22Rv1 (cell line): ENCODE results near the gene GULP1.

Experiments used
- ZFX ChIP-seq: fragments of 450-650 bp; IDR thresholded peaks from 2 replicates; pipeline ENCODE4 v1.6.1; 2017; ENCODE audit warnings: antibody characterized with exemption, borderline replicate concordance
- TF ChIP-seq, protein P1 (sequence below): fragments of 450-650 bp; IDR thresholded peaks from 2 replicates; pipeline ENCODE4 v1.5.1; 2017; ENCODE audit warnings: mild to moderate bottlenecking

DNA sequence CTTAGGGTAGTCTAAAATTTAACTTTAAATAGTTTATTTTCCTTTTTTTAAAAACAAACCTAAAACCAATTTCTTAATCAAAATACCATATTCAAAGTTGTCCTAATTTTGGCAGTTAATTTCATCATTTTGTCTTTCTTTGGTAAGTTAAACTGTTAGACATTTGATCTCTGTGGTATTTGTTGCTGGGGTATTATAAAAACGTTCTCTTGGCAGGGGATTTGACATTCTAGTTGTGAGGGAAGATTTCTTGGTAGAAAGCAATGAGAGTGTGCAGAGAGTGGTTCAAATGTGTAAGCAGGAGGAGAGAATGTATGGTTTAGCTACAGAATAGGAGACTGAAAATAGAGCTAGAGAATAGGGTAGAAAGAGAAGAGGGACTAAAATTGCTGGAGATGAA, 14.6 kb downstream of the GULP1 start:
- TF ChIP-seq, protein P1, sequence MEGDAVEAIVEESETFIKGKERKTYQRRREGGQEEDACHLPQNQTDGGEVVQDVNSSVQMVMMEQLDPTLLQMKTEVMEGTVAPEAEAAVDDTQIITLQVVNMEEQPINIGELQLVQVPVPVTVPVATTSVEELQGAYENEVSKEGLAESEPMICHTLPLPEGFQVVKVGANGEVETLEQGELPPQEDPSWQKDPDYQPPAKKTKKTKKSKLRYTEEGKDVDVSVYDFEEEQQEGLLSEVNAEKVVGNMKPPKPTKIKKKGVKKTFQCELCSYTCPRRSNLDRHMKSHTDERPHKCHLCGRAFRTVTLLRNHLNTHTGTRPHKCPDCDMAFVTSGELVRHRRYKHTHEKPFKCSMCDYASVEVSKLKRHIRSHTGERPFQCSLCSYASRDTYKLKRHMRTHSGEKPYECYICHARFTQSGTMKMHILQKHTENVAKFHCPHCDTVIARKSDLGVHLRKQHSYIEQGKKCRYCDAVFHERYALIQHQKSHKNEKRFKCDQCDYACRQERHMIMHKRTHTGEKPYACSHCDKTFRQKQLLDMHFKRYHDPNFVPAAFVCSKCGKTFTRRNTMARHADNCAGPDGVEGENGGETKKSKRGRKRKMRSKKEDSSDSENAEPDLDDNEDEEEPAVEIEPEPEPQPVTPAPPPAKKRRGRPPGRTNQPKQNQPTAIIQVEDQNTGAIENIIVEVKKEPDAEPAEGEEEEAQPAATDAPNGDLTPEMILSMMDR, result no peak
- TF ChIP-seq ZFX, result no peak
